H9 (cell line): ENCODE data around the gene RINT1. TPM values are rescaled to one million over a fixed set of nuclear protein-coding genes. Genes with fewer than 3 reads are reported as not detected.

ENCODE experiments used
- DNase-seq: peaks from one replicate; pipeline ENCODE4 v3.0.0-alpha.2; 2017
- H2AFZ ChIP-seq: one replicate; pipeline ENCODE4 v1.6.1; 2013; ENCODE audit warnings: mild to moderate bottlenecking, low read length, control low read depth, moderate library complexity
- H2AK5ac ChIP-seq: 2 replicates; pipeline ENCODE4 v1.6.1; 2013; ENCODE audit warnings: low read length, control low read depth, mixed read lengths; ENCODE audit not compliant: insufficient read length
- H2BK120ac ChIP-seq: one replicate; pipeline ENCODE4 v1.6.1; 2013; ENCODE audit warnings: low read depth, mild to moderate bottlenecking, low read length, control low read depth, inconsistent platforms; ENCODE audit not compliant: poor library complexity, severe bottlenecking
- H2BK12ac ChIP-seq: 2 replicates; pipeline ENCODE4 v1.6.1; 2013; ENCODE audit warnings: low read length, control low read depth, mixed read lengths, low read depth; ENCODE audit not compliant: insufficient read length
- H2BK15ac ChIP-seq: 2 replicates; pipeline ENCODE4 v1.6.1; 2013; ENCODE audit warnings: low read depth, low read length, control low read depth
- H2BK20ac ChIP-seq: one replicate; pipeline ENCODE4 v1.6.1; 2013; ENCODE audit warnings: low read depth, mild to moderate bottlenecking, low read length, control low read depth, inconsistent platforms; ENCODE audit not compliant: poor library complexity, severe bottlenecking
- H2BK5ac ChIP-seq: 2 replicates; pipeline ENCODE4 v1.6.1; 2013; ENCODE audit warnings: low read length, control low read depth, mixed read lengths; ENCODE audit not compliant: insufficient read length
- H3K14ac ChIP-seq: 2 replicates; pipeline ENCODE4 v1.6.1; 2013; ENCODE audit warnings: low read length, control low read depth; ENCODE audit not compliant: insufficient read depth
- H3K18ac ChIP-seq: 2 replicates; pipeline ENCODE4 v1.6.1; 2013; ENCODE audit warnings: low read depth, mild to moderate bottlenecking, mixed read lengths, low read length, control low read depth; ENCODE audit not compliant: insufficient read length
- H3K23ac ChIP-seq: 2 replicates; pipeline ENCODE4 v1.6.1; 2013; ENCODE audit warnings: low read length, control low read depth, mixed read lengths, low read depth; ENCODE audit not compliant: insufficient read length
- H3K23me2 ChIP-seq: 2 replicates; pipeline ENCODE4 v1.6.1; 2013; ENCODE audit warnings: low read depth, mild to moderate bottlenecking, mixed read lengths, low read length, control low read depth; ENCODE audit not compliant: insufficient read length, poor library complexity, severe bottlenecking
- H3K27ac ChIP-seq: 2 replicates; pipeline ENCODE4 v1.5.1; 2013; ENCODE audit warnings: low read length, control low read depth, mixed read lengths, low read depth; ENCODE audit not compliant: insufficient read length
- H3K27me3 ChIP-seq: 2 replicates; pipeline ENCODE4 v1.6.1; 2013; ENCODE audit warnings: low read length, control low read depth, inconsistent platforms; ENCODE audit not compliant: insufficient read depth
- H3K4ac ChIP-seq: 2 replicates; pipeline ENCODE4 v1.6.1; 2013; ENCODE audit warnings: low read depth, mild to moderate bottlenecking, control low read depth, inconsistent platforms, low read length, moderate library complexity
- H3K4me1 ChIP-seq: 2 replicates; pipeline ENCODE4 v1.6.1; 2013; ENCODE audit warnings: low read length, control low read depth, inconsistent platforms; ENCODE audit not compliant: insufficient read depth
- H3K4me2 ChIP-seq: 2 replicates; pipeline ENCODE4 v1.6.1; 2013; ENCODE audit warnings: low read length, control low read depth, mixed read lengths; ENCODE audit not compliant: insufficient read length, insufficient read depth
- H3K56ac ChIP-seq: 2 replicates; pipeline ENCODE4 v1.6.1; 2013; ENCODE audit warnings: low read depth, mild to moderate bottlenecking, mixed read lengths, low read length, control low read depth; ENCODE audit not compliant: insufficient read length
- H3K79me1 ChIP-seq: 2 replicates; pipeline ENCODE4 v1.6.1; 2013; ENCODE audit warnings: low read depth, mild to moderate bottlenecking, moderate library complexity, low read length, control low read depth, inconsistent platforms; ENCODE audit not compliant: insufficient read depth, poor library complexity, severe bottlenecking
- H3K79me2 ChIP-seq: 2 replicates; pipeline ENCODE4 v1.6.1; 2013; ENCODE audit warnings: low read length, control low read depth, inconsistent platforms; ENCODE audit not compliant: insufficient read depth
- H3K9ac ChIP-seq: 2 replicates; pipeline ENCODE4 v1.6.1; 2013; ENCODE audit warnings: low read length, control low read depth, mixed read lengths; ENCODE audit not compliant: insufficient read length; ENCODE audit errors: extremely low read depth
- H3K9me3 ChIP-seq: one replicate; pipeline ENCODE4 v1.6.1; 2013; ENCODE audit warnings: low read depth, low read length, inconsistent platforms; ENCODE audit not compliant: control insufficient read depth
- H3T11ph ChIP-seq: one replicate; pipeline ENCODE4 v1.6.1; 2013; ENCODE audit warnings: mild to moderate bottlenecking, low read length, control low read depth, inconsistent platforms
- H4K20me1 ChIP-seq: one replicate; pipeline ENCODE4 v1.6.1; 2013; ENCODE audit not compliant: control insufficient read depth, insufficient read length, insufficient read depth
- H4K5ac ChIP-seq: 2 replicates; pipeline ENCODE4 v1.6.1; 2013; ENCODE audit warnings: low read depth, mild to moderate bottlenecking, mixed read lengths, low read length, control low read depth; ENCODE audit not compliant: insufficient read length
- H4K8ac ChIP-seq: replicated peaks from 2 replicates; pipeline ENCODE4 v1.6.1; 2013; ENCODE audit warnings: low read length, control low read depth, mixed read lengths, low read depth; ENCODE audit not compliant: insufficient read length
- H4K91ac ChIP-seq: 2 replicates; pipeline ENCODE4 v1.6.1; 2013; ENCODE audit warnings: low read depth, mild to moderate bottlenecking, moderate library complexity, mixed read lengths, low read length, control low read depth; ENCODE audit not compliant: insufficient read length
- H3K27ac Mint-ChIP-seq, 3 experiments: 2 replicates in 2 of 3; 3 replicates in 1 of 3; pipeline ENCODE4 v1.8.0; 2020 to 2021; ENCODE audit warnings: mixed read lengths in 3 of 3, mild to moderate bottlenecking in 1 of 3, moderate library complexity in 1 of 3
- H3K27me3 Mint-ChIP-seq: 2 replicates; pipeline ENCODE4 v1.8.0; 2021; ENCODE audit warnings: low read depth, mild to moderate bottlenecking, moderate library complexity, mixed read lengths
- H3K36me3 Mint-ChIP-seq, 3 experiments: 2 replicates in 2 of 3; 3 replicates in 1 of 3; pipeline ENCODE4 v1.8.0; 2020 to 2021; ENCODE audit warnings: low read depth in 3 of 3, mixed read lengths in 3 of 3; ENCODE audit not compliant: insufficient read depth in 1 of 3
- H3K4me1 Mint-ChIP-seq, 2 experiments: 2 replicates each; pipeline ENCODE4 v1.8.0; 2020; ENCODE audit warnings: mixed read lengths in 2 of 2
- H3K4me3 Mint-ChIP-seq, 2 experiments: 2 replicates in 1 of 2; 3 replicates in 1 of 2; pipeline ENCODE4 v1.8.0; 2020 to 2021; ENCODE audit warnings: mild to moderate bottlenecking in 2 of 2, mixed read lengths in 2 of 2, moderate library complexity in 1 of 2
- H3K9me3 Mint-ChIP-seq, 2 experiments: 2 replicates in 1 of 2; 3 replicates in 1 of 2; pipeline ENCODE4 v1.8.0; 2020; ENCODE audit warnings: mild to moderate bottlenecking in 2 of 2, mixed read lengths in 2 of 2, moderate library complexity in 1 of 2
- CTCF ChIP-seq: fragments of 200-600 bp; sonication (generic); conservative IDR thresholded peaks from 3 replicates; pipeline ENCODE4 v1.8.0; 2021; ENCODE audit warnings: antibody characterized with exemption, mild to moderate bottlenecking
- WGBS: extraction: QIAGEN DNeasy Blood & Tissue Kit; methylation state at CpG from one replicate; pipeline ENCODE4 v1.1.7; 2013; ENCODE audit warnings: missing lambda C conversion rate, low lambda C conversion rate, mixed read lengths; ENCODE audit not compliant: insufficient read length; ENCODE audit errors: extremely low coverage; 5-methylcytosine and 5-hydroxymethylcytosine counted together
- total RNA-seq: library from RNA; stranded (reverse); gene quantifications from 2 replicates; pipeline ENCODE4 v1.2.1, GENCODE V29; 2021

RINT1 gene
- total RNA-seq, 1 experiment from 2014 or later = 21.5 TPM

DNA sequence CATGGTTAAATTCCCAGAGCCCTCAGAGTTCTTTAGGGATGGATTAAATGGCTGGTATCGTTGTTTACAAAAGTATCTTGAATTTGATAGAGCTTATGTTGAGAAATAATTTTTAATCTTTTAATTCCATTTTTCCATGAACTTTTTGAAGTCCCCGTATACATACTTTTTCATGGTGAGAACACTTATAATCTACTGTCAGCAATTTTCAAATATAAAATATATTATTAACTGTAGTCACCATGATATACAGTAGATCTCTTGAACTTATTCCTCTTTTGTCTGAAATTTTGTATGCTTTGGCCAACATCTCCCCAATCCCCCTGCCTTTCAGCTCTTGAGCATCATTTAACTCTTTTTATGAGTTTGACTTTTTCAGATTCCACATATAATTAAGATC lies 39.9 kb downstream of the RINT1 start:
- Mint-ChIP-seq H3K4me3 (no peak overlapping the region), H3K27me3 (no peaks in the 10 kb centered on the region), H3K4me1 (no peaks in the 10 kb centered on the region), H3K27ac (no peak overlapping the region), H3K9me3 (peaks cover 4% of the 10 kb centered on the region in 2 experiments; a peak in 4 of 5 replicates), H3K36me3 (peaks cover 2 to 22% (median 9%) of the 10 kb centered on the region in 3 experiments)
- no peak overlapping the region for H4K91ac ChIP-seq
- H3K9ac ChIP-seq = no peak overlapping the region
- H3K9me3 ChIP-seq = no peaks in the 10 kb centered on the region
- no peaks in the 10 kb centered on the region for H3K4me1 ChIP-seq
- H3K79me2 ChIP-seq = no peaks in the 10 kb centered on the region
- no peak overlapping the region for H3K27ac ChIP-seq
- no peaks in the 10 kb centered on the region for H3K27me3 ChIP-seq
- no peaks in the 10 kb centered on the region for H4K20me1 ChIP-seq
- no peak overlapping the region for H3K56ac ChIP-seq
- no peak overlapping the region for H3K14ac ChIP-seq
- H2BK5ac ChIP-seq = no peak overlapping the region
- DNase-seq = no peak
- no peak overlapping the region for H2BK120ac ChIP-seq
- no peak overlapping the region for H2BK12ac ChIP-seq
- no peak overlapping the region for H3K4ac ChIP-seq
- H4K8ac ChIP-seq = no peak overlapping the region
- no peak overlapping the region for H2AFZ ChIP-seq
- no peaks in the 10 kb centered on the region for H3K23me2 ChIP-seq
- TF ChIP-seq CTCF = no peak
- H3K23ac ChIP-seq = no peak overlapping the region
- no peak overlapping the region for H3K18ac ChIP-seq
- no CpG with 5 or more reads among the region's 2 CpGs for WGBS
- H3T11ph ChIP-seq = no peak overlapping the region
- H2BK20ac ChIP-seq = no peak overlapping the region
- no peaks in the 10 kb centered on the region for H3K79me1 ChIP-seq
- H3K4me2 ChIP-seq = no peak overlapping the region
- H4K5ac ChIP-seq = no peak overlapping the region
- no peak overlapping the region for H2AK5ac ChIP-seq
- no peak overlapping the region for H2BK15ac ChIP-seq
